Measurements from ENCODE around the gene DAPK2.

Gene DAPK2

DNA sequence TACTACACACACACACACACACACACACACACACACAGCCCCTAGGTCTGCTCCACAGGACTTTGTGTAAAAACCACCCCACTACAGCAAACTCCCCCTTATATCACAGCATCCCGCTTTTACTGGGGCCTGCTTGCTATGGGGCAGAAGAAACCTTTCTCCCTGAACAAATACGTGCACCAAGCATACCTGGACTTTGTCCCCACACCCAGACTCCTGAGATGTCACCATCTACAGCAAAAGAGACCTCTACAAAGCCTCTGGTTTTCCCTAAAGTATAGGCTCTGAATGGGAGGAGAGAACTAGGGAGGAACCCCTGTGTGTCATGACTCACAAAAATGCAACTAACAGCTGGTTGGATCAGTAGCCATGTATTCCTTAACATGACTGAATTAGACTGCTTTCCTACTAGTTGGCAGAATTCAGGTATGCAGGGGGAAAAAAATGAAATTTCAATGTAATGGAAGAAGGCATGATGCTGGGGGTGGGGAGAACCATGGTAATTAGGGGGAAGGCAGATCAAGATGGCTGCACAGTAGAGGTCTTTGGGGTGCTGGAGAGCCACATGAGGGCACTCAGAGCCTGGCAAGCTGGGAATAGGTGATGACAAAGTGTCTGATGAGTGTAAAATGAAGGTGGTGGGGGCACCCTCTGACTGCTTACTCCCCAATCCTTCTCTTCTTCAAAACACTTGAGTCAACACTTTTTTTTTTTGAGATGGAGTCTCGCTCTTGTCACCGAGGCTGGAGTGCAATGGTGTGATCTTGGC, 45.9 kb downstream of the DAPK2 start:
- in situ Hi-C loops (cut with MboI; ENCODE audit: low sequenced_read_pairs) = no loop called here

GRCh38 chr15:63999177-63999576, 47.1 kb downstream of the DAPK2 start:
- in situ Hi-C loops (cut with MboI; ENCODE audit: low sequenced_read_pairs) = no loop called here

GRCh38 chr15:63998489-63998888, 47.8 kb downstream of the DAPK2 start:
- in situ Hi-C loops (cut with MboI; ENCODE audit: low sequenced_read_pairs) = no loop called here

DNA sequence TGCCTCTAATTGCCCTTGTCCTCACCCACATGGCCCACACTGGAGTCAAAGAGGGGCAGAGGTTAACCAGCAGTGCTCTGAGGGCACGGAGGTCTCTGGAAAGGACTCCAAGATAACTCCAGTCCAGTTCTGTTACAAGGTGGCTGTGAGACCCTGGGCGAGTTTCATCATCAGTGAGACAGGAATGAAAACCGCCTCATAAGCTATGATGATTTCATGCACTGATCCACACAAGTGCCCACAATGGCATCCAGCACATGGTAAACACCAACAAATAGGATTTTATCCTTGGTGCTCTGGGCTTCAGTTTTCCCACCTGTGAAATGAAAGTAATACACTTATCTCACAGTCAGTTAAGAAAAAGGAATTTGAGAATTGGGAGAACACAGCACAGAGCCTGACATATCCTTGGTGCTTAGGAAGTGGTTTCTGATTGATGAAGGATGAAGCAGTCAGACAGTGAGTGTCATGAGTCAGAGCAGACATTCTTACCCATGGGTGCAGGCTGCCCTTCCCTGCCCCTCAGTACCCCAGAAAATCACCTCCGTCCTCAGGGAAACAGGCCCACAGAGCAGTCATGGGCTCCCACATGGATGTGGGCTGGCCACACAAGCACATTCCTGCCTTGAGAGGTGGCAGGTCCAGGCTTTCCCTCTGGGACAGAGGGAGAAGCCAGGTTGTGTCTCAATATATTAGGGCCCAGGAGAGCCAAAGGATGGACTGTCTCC, 48.4 kb downstream of the DAPK2 start:
- in situ Hi-C loops (cut with MboI; ENCODE audit: low sequenced_read_pairs) = no loop called here

DNA sequence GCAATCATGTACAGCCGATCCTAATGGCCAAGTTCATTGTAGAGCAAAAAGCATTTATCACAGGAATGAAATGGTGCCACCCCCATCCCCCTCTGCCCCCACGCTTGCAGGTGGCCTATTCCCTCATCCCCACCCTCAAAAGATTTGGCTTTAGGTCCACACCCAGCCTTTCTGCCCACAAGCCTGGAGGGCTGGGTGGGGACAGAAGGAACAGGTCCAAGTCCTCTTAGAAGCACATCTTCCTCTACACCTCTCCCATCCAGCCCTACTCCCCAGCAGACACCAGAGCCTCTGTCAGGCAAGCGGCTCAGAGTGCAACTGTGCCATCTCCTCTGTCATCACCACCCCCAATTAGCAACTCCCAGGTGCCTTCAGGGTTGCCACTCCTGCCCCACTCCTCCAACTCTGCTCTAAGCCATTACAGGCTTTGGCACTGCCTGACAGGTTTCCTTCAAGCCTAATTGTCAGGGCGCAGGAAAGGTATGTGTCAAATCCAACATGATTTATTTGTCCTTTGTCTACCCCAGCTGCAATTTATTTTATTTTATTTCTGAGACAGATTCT, 49.4 kb downstream of the DAPK2 start:
- in situ Hi-C loops (cut with MboI; ENCODE audit: low sequenced_read_pairs) = no loop called here

- in situ Hi-C loops (cut with MboI; ENCODE audit: low sequenced_read_pairs) = no loop called here
Observed at GRCh38 chr15:63995789-63996188, 50.5 kb downstream of the DAPK2 start.

GRCh38 chr15:63994073-63994600, 52.1 kb downstream of the DAPK2 start:
- in situ Hi-C loops (cut with MboI; ENCODE audit: low sequenced_read_pairs) = no loop called here

DNA sequence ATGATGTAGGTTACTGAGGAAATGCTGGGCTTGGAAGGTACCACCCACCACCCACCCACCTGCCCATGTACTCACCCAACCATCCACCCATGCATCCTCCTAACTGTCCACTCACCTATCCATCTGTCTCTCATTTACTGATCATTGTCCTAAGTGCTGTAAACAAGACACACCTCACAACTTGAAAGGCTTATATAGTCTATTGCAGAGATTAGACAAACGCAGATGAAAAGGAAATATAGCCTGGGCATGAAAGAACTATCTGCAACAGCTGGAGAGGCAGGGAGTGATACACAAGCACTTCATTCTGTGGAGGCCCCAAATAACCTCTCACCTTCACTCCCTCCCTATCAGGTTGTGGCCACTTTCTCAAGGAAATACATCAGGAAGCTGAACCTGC, 54.0 kb downstream of the DAPK2 start:
- in situ Hi-C loops (cut with MboI; ENCODE audit: low sequenced_read_pairs) = no loop called here

DNA sequence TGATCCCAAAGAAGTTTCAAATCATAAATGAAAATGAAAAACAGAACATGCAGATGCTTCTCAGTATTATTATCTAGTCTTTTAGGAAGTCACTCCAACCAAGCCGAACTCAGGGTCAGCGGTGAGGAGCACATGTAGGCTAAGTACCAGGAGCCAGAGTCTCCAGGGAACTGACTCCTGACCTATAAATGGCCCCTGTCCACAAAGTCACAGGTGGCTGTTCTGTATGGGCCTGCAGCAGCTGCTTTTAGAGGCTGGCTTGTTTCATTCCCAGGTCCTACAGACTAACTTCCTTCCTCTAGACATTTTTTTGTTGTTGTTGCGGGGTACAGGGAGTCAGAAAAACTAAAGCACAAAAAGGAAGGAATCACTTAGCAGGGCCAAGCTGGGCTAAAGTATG, 54.6 kb downstream of the DAPK2 start:
- in situ Hi-C loops (cut with MboI; ENCODE audit: low sequenced_read_pairs) = no loop called here

- in situ Hi-C loops (cut with MboI; ENCODE audit: low sequenced_read_pairs) = no loop called here
Observed at GRCh38 chr15:63990454-63990853, 55.8 kb downstream of the DAPK2 start.

DNA sequence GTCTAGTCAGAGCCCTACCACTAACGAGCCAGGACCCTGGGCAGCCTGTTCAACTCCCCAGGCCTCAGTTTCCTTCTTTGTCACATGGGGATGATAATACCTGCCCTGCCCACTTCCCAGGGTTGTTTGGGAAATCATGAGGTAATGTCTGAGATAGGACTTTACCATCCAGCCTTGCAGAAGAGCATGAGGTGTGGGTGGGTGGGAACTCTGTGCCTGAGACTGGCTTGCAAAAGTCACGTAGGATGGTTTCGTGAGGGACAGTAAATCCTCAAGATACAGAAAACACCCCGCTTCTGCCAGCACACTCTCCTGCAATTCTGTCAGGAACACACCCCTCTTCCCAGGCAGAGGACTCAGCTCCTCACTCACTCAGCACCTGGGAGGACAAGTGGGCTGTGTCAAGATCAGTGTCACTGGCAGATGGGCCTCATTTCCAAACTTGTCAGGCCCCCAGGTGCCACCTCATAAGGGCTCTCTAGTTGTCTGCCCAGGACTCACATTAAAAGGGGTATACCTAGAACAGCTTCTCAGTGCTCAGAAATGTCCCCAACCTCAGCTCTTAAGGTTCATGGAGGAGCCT, 58.4 kb downstream of the DAPK2 start:
- in situ Hi-C loops (cut with MboI; ENCODE audit: low sequenced_read_pairs) = no loop called here

DNA sequence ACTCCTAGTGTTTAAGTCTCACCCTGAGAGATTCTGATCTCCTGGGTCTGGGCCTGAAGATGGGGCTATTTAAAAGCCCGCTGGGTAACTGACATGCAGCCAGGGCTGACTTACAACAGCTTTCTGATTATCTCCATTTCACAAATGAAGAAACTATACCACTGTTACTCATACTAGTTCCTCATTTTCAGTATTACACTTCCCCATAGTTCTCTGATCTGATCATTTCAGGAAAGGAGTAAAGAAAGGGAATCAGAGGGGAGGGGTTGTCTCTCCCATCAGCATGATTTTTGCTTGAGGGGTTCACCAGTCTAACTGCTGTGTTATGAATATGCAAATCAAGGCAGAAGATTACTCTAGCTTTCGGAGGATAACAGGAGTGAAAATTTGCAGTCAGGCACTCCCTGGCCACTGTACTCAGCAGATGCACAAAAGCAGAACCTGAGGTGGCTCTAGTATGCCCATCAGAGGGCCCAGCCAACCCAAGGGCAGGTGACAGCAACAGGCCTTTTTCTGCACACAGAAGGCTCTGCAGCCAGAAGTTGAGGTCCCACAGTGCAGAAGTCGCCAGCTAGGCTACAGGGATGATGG, 59.4 kb downstream of the DAPK2 start:
- in situ Hi-C loops (cut with MboI; ENCODE audit: low sequenced_read_pairs) = no loop called here

DNA sequence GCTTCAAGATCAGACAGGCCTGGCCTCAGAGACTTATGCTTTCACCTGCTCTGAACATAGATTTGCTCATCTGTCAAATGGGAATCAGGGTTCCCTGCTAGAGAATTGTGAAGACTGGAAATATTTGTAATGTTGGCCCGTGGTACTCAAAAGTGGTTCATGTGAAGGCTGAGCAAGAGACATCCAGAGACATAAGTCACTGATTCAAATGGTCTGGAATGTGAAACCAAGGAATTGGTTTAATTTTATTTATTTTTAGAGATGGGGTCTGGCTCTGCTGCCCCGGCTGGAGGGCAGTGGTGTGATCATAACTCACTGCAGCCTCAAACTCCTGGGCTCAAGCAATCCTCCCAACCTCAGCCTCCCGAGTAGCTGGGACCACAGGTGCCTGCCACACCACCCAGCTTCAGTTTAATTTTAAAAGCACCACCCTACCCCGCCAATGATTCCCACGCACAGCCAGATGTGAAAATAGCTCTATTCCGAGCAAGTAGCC, 60.1 kb downstream of the DAPK2 start:
- in situ Hi-C loops (cut with MboI; ENCODE audit: low sequenced_read_pairs) = no loop called here

GRCh38 chr15:63985221-63986184, 60.8 kb downstream of the DAPK2 start:
- in situ Hi-C loops (cut with MboI; ENCODE audit: low sequenced_read_pairs) = no loop called here

DNA sequence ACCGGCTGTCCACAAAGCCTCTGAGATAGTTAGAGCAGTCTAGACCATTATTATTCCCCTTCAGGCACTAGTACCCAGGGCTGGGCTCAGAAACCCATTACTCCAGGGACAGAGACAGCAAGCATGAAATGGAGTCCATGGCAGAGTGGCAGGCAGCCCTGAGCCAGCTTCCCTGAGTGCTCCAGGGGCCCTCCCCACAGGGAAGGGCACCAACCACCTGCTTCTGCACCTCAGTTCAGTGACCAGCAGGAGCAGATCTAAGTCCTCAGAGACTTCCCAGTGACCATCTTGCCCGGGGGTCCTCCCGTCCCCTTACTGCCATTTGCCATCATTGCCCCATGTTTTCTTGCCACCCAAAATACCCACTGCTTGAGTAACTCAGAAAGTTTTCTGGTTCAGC, 62.0 kb downstream of the DAPK2 start:
- in situ Hi-C loops (cut with MboI; ENCODE audit: low sequenced_read_pairs) = no loop called here

- in situ Hi-C loops (cut with MboI; ENCODE audit: low sequenced_read_pairs) = no loop called here
Observed at GRCh38 chr15:63983061-63983711, 63.1 kb downstream of the DAPK2 start.

DNA sequence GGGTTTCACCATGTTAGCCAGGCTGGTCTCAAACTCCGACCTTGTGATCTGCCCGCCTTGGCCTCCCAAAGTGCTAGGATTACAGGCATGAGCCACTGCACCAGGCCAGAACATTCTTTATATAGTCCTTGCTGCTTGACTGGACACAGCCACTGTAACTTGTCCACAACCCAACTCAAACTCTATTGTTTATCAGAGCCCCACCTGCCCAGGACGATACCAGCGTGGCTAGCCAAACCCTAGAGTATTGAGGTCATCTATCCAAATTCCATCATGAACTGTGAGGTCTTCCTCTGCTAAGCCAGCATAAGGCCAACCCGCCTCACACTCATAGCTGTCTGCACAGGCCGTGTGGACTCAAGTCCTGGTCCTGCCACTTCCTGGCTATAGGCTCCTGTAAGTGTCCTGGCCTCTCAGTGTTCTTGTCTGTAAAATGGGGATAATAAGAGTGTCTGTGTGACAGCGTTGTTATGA, 63.9 kb downstream of the DAPK2 start:
- in situ Hi-C loops (cut with MboI; ENCODE audit: low sequenced_read_pairs) = no loop called here

GRCh38 chr15:63981596-63982320, 64.5 kb downstream of the DAPK2 start:
- in situ Hi-C loops (cut with MboI; ENCODE audit: low sequenced_read_pairs) = no loop called here

All from HL-60/S4 (cell line).